LNCaP clone FGC (cell line): ENCODE data around the gene IL17REL.

Experiments used
- DNase-seq: peaks from one replicate; pipeline ENCODE4 v3.0.0-alpha.2; 2011; ENCODE audit warnings: low read depth
- H3K4me3 ChIP-seq: 2 replicates; pipeline ENCODE4 v1.5.1; 2011; ENCODE audit warnings: mild to moderate bottlenecking, low read depth, low read length, control low read depth
- TF ChIP-seq, protein P1 (sequence below): IDR thresholded peaks from 2 replicates; pipeline ENCODE4 v1.5.1; 2012; ENCODE audit warnings: mild to moderate bottlenecking; ENCODE audit not compliant: control insufficient read depth, insufficient read depth; ENCODE audit errors: extremely low read depth

Gene IL17REL

DNA sequence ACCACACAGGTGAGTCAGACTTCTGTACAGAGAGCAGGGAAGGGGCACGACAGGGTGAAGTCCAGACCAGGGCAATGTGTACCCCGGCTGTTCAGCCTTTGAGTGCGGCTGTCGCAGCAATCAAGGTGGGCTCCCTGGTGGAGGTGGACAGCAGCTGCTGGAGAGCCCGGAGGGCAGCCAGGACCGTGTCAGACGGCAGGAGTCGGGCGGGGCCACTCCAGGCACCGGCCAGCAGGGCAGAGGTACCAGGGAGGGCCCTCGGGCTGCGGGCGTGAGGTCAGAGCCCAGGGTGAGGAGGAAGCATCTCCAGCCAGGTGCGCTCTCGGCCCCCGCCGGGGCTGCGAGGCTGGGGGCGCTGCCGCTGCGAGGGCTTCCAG lies 52.8 kb downstream of the IL17REL start:
- TF ChIP-seq, protein P1, sequence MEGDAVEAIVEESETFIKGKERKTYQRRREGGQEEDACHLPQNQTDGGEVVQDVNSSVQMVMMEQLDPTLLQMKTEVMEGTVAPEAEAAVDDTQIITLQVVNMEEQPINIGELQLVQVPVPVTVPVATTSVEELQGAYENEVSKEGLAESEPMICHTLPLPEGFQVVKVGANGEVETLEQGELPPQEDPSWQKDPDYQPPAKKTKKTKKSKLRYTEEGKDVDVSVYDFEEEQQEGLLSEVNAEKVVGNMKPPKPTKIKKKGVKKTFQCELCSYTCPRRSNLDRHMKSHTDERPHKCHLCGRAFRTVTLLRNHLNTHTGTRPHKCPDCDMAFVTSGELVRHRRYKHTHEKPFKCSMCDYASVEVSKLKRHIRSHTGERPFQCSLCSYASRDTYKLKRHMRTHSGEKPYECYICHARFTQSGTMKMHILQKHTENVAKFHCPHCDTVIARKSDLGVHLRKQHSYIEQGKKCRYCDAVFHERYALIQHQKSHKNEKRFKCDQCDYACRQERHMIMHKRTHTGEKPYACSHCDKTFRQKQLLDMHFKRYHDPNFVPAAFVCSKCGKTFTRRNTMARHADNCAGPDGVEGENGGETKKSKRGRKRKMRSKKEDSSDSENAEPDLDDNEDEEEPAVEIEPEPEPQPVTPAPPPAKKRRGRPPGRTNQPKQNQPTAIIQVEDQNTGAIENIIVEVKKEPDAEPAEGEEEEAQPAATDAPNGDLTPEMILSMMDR: no peak
- H3K4me3 ChIP-seq: peak overlapping the region; percentile 63
- no peak for DNase-seq

DNA sequence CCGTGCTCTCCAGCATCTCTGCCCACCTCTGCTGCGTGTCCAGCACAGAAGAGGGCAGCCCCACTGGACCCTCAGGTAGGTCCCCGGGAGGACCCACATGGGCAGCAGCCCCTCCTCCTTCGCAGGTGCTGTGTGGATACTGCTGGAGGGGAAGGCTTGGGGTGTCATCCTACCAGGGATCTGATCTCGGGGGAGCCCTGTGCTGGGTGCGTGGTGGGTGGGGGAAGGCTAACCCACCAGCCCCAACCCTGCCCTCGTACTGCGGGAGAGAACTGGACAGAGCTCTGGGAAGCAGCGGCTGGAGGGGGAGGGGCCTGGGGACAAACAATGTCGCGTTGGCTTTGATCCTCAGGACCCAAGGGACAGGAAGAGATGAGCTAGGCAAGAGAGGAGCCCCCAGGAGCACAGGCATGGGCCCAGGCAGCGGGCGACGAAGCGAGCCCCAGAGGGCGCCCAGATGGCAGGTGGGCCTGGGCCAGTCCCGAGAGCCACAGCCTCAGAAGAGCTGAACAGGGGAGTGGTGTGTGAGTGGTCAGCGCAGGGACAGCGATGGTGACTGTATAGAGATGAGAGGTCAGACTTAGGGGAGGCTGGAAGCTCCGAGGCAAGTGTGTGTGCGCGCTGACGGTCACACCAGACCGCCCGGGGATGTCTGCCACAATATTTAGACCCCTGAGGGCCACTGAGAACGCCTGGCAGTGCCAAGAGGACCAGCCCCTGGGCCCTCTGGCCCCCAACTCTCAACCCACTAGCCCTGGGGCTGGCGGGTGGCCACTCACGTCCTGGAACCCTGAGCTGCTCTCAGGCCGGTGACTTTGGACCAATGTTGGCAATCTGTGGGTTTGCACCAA lies 53.4 kb downstream of the IL17REL start:
- peak overlapping the region; percentile 63 for H3K4me3 ChIP-seq
- no peak for DNase-seq
- TF ChIP-seq, protein P1: no peak

DNA sequence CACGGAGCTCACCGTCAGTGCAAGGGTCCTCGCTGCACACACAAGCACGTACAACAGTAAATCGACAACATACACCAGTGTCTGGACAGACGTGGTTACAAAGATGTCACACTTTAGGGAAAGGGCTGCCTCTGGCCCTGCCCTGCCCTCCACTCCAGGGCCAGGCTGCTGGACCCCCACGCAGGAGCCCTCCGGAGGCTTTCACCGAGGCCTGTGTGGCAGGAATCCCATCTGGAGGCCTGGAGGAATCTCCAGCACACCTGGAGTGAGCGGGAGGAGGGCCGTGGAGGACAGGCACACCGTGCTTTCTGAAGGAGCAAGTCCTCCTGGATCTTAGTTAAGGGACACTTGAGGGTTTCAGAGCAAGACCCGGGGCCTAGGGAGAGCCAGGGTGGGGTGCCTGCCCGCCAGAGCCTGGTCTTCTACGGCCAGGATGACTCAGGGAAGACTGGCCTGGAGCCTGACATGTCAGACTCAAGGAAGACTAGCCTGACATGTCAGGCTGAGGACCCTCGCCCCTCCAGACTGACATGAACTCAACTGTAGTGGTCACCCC lies 54.1 kb downstream of the IL17REL start:
- TF ChIP-seq, protein P1: no peak
- H3K4me3 ChIP-seq: no peak overlapping the region
- no peak for DNase-seq

DNA sequence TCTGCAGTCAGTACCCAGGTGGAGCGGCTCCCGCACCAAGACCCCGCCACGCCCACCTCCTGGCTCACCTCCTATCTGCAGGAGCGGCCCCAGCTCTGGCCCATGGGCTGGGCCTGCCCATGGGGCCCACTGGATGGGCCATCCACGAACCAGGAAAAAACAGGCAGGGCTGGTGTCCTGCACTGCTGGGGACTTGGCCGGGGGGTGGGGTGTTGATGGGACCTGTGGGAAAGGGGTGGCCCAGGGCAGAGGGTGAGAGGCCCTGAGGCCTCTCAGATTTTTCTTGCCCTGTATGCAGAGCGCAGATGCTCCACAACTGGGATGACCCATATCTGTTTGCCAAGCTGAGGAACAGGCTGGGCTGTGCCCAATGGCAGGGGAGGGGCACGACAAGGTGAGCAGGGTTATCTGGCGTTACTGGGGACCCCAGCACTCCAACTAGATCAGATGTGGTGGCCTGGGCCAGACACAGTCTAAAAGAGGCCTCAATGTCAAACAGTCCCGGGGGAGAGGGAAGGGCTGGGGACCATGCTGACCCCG lies 54.7 kb downstream of the IL17REL start:
- no peak for DNase-seq
- H3K4me3 ChIP-seq: no peak overlapping the region
- TF ChIP-seq, protein P1: no peak

DNA sequence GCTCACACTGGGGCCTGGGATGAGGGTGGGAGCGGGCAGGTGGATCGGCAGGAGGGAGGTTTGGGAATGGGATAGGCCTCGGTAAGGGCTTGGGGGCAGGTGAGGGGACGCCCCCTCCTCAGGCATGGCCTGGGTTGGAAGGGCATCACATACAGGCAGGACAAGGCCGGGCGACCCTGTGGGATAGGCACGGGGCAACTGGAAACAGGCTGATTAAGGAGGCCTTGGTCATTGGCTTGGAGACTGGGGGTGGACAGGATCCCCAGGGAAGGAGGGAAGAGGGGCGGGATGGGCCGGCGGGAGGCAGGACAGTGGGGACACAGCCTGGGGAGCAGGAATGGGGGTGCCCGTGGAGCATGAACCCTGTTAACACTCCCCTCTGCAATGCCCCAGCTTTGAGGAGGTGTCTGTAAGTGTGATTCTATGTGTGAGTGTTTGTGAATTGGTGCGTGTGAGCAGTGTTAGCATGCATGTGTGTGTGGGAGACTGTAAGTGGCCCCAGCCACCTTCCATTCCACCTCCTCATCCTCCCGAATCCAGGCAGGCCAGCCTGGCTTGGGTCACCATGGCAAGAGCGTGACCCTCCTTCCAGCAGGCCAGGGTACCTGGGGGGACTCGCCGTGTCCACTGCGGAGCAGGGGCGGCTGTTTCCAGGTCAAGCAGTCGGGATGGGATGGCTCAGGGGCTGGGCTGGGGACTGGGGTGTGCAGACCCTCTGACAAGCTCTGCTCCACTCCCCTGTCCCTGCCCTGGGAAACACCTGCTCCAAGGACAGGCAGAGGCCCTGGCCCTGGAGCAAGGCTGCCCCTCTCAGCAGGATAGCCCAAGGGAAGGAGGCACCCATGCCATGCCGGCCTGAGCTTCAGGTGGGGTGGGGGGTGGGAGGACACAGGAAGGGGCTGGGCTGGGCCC lies 55.4 kb downstream of the IL17REL start:
- TF ChIP-seq, protein P1: no peak
- H3K4me3 ChIP-seq: no peak overlapping the region
- no peak for DNase-seq

DNA sequence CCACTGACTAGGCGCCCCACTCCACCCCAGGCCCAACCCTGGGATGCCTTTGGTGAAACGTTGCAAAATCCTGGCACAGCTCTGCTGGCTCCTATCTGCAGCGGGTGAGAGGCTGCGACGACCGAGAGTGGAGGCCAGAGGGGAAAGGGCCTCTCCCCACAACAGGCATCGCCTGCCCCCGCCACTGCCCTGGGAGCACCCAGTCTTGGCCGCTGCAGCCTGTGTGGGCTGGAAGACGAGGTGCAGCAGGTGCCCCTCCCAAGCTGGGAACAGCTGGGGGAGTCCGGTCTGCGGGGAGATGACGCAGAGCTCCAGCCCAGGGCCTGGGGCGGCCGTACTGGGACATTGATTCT lies 56.2 kb downstream of the IL17REL start:
- H3K4me3 ChIP-seq: no peak overlapping the region
- TF ChIP-seq, protein P1: no peak
- no peak for DNase-seq
